Right lobe of liver (tissue), 4 donors: ENCODE measurements around the gene CNTD1.

ENCODE experiments used
- POLR2A ChIP-seq: fragments of 450-650 bp; IDR thresholded peaks from one replicate; pipeline ENCODE4 v1.6.1; 2017; ENCODE audit warnings: antibody characterized with exemption, mild to moderate bottlenecking
- TF ChIP-seq, protein P1 (sequence below), 4 donors: fragments of 200-600 bp in 3 of 4; fragments of 450-650 bp in 1 of 4; IDR thresholded peaks; one replicate each; pipeline versions ENCODE4 v1.5.1 to v1.8.0; 2016 to 2022; ENCODE audit warnings: antibody characterized with exemption in 4 of 4, mild to moderate bottlenecking in 2 of 4
- donor health status: DM: no; HTN: no; CAD: no.
- donor health status: DM: no; HTN: no; CAD: no.
- donor health status: DM: no; HTN: yes; CAD: no.

DNA sequence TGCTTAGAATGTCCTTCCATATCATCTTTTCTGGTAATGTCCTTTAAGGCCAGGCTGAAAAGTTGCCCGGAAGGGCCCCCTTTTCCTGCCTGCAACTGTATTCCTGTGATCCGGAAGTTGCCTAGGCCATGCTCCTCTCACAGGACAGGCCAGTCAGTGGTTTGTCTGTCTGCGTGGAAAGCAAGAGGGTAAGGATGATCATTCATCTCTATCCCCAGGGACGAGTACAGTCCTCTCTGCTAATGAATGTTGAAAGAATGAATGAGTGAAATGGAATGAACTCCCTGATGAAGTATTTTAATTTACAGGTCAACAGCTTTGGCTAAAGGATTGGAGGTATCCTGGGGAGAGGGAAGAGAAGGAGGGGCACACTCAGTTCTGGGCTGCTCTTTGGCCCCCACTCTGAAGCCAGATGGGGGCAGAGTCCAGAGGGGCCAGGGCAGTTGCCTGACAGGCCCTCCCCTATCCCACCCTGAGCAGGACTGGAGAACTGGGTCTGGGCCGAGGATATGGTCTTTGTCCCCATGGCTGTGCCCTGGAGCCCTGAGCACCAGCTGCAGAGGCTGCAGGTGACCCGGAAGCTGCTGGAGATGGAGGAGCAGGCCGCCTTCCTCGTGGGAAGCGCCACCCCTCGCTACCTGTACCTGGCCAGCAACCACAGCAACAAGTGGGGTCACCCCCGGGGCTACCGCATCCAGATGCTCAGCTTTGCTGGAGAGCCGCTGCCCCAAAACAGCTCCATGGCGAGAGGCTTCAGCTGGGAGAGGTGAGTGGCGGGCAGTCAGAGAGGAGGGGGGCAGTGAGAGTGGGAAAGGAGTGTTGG lies 55.5 kb downstream of the CNTD1 start:
- TF ChIP-seq, protein P1, sequence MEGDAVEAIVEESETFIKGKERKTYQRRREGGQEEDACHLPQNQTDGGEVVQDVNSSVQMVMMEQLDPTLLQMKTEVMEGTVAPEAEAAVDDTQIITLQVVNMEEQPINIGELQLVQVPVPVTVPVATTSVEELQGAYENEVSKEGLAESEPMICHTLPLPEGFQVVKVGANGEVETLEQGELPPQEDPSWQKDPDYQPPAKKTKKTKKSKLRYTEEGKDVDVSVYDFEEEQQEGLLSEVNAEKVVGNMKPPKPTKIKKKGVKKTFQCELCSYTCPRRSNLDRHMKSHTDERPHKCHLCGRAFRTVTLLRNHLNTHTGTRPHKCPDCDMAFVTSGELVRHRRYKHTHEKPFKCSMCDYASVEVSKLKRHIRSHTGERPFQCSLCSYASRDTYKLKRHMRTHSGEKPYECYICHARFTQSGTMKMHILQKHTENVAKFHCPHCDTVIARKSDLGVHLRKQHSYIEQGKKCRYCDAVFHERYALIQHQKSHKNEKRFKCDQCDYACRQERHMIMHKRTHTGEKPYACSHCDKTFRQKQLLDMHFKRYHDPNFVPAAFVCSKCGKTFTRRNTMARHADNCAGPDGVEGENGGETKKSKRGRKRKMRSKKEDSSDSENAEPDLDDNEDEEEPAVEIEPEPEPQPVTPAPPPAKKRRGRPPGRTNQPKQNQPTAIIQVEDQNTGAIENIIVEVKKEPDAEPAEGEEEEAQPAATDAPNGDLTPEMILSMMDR (IDR thresholded peaks at IDR 0.05): no peak
- no peak for TF ChIP-seq POLR2A
